Prostate gland (tissue), 2 donors: Measurements from ENCODE around the gene SUSD1.

ENCODE experiments used
- CTCF ChIP-seq, 4 experiments: fragments of 200-600 bp in 2 of 4; fragments of 450-650 bp in 2 of 4; sonication (generic) in 2 of 4; IDR thresholded peaks; 1 replicate in 3 of 4; 2 replicates in 1 of 4; pipeline ENCODE4 v1.5.1; 2016 to 2019; ENCODE audit warnings: antibody characterized with exemption in 4 of 4, mild to moderate bottlenecking in 2 of 4, moderate library complexity in 2 of 4
- POLR2A ChIP-seq: fragments of 450-650 bp; IDR thresholded peaks from one replicate; pipeline ENCODE4 v1.6.1; 2016; ENCODE audit warnings: antibody characterized with exemption, mild to moderate bottlenecking
- POLR2AphosphoS5 ChIP-seq: sonication (generic); formaldehyde crosslinking; IDR thresholded peaks from one replicate; pipeline ENCODE4 v1.6.1; 2017; ENCODE audit warnings: antibody characterized with exemption

GRCh38 chr9:112135706-112136105, 39.4 kb downstream of the SUSD1 start:
- no peak for TF ChIP-seq CTCF (IDR thresholded peaks at IDR 0.05)
- no peak for TF ChIP-seq POLR2A
- no peak for TF ChIP-seq POLR2AphosphoS5
